ENCODE measurements around the gene EPB41L4B. TPM values are rescaled to one million over a fixed set of nuclear protein-coding genes. Genes with fewer than 3 reads are reported as not detected.

Gene EPB41L4B
- total RNA-seq, 2 donors from 2014 or later: 41.9 to 122 TPM

DNA sequence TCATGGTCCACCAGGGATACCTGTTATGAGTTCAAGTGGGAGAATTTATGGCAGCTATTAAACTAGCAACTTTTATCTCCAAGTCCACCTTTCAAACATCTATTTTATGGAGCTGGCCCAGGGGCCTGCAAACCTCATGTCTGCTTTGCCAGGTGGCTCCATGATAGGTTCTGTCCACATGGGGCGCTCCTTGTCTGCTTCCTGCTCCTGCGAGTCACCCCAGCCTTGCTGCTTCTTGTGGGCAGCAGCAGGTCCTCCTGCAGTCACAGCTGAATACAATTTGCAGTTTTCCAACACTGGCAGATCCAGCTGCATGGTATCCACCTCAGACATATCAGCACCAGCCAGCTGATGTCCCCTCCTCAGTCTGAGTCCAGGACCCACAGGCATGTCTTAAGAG, 114.2 kb downstream of the EPB41L4B start:
- H3K36me3 ChIP-seq (replicated peaks in 1 of 2; ENCODE audit: insufficient read depth in 1 of 2, low read depth in 2 of 2): no peaks in the 10 kb centered on the region
- H3K27me3 ChIP-seq: no peaks in the 10 kb centered on the region
- no peaks in the 10 kb centered on the region for H3K9me3 ChIP-seq
- intact Hi-C loops (cut with DNase I): no loop called here
- H3K27ac ChIP-seq: no peak overlapping the region
- TF ChIP-seq POLR2A (IDR thresholded peaks at IDR 0.05): no peak
- TF ChIP-seq, protein P1, sequence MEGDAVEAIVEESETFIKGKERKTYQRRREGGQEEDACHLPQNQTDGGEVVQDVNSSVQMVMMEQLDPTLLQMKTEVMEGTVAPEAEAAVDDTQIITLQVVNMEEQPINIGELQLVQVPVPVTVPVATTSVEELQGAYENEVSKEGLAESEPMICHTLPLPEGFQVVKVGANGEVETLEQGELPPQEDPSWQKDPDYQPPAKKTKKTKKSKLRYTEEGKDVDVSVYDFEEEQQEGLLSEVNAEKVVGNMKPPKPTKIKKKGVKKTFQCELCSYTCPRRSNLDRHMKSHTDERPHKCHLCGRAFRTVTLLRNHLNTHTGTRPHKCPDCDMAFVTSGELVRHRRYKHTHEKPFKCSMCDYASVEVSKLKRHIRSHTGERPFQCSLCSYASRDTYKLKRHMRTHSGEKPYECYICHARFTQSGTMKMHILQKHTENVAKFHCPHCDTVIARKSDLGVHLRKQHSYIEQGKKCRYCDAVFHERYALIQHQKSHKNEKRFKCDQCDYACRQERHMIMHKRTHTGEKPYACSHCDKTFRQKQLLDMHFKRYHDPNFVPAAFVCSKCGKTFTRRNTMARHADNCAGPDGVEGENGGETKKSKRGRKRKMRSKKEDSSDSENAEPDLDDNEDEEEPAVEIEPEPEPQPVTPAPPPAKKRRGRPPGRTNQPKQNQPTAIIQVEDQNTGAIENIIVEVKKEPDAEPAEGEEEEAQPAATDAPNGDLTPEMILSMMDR (IDR thresholded peaks at IDR 0.05): no peak
- H3K4me3 ChIP-seq: no peak overlapping the region
- WGBS, 2 donors: 87 to 88% methylated on average over 2 of the region's 2 CpGs
- DNase-seq (no peak), ATAC-seq (no peak)
- peaks cover 3% of the 10 kb centered on the region for H3K4me1 ChIP-seq

- Histone ChIP-seq H3K4me3 (no peak overlapping the region), H3K27me3 (no peaks in the 10 kb centered on the region), H3K27ac (no peak overlapping the region), H3K4me1 (peaks cover 3% of the 10 kb centered on the region), H3K36me3 (replicated peaks in 1 of 2; ENCODE audit: insufficient read depth in 1 of 2, low read depth in 2 of 2) (no peaks in the 10 kb centered on the region), H3K9me3 (no peaks in the 10 kb centered on the region)
- DNase-seq (no peak), ATAC-seq (no peak)
- no peak for TF ChIP-seq POLR2A (IDR thresholded peaks at IDR 0.05)
- TF ChIP-seq, protein P1 (IDR thresholded peaks at IDR 0.05): peak in 1 of 7 experiments; percentile 6
- WGBS, 2 donors: 44 to 60% methylated on average over 1 of the region's 1 CpG
- intact Hi-C loops (cut with DNase I): no loop called here
Observed at GRCh38 chr9:109205526-109205925, 115.3 kb downstream of the EPB41L4B start.

DNA sequence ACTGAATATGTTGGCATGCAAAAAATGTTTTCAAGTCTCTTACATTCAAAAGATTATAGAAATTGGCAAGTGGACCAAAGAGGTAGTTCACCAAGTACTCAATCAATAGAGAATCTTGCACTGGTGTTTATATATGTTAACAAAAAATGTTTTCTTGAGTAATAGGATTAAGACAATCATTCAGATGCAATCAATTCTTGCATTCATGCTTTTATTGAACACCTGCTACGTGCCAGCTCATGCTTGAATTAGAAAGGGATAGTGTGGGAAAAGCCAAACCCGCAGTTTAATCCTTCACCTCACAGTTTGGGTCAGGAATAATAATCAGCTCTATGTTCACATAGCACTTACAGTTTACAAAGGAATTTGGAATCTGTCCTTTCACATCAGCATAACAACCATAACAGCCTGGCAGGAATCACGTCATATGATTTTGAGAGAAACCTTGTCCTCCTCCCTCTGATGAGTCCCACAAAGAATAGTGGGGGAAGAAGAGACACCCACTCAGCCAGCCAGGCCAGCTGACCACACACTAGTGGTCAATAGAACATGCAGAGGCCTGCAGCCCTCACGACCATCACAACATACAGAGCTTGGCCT, 117.0 kb downstream of the EPB41L4B start:
- Histone ChIP-seq H3K4me1 (peaks cover 3% of the 10 kb centered on the region), H3K4me3 (no peak overlapping the region), H3K27ac (no peak overlapping the region), H3K36me3 (replicated peaks in 1 of 2; ENCODE audit: insufficient read depth in 1 of 2, low read depth in 2 of 2) (no peaks in the 10 kb centered on the region), H3K9me3 (no peaks in the 10 kb centered on the region), H3K27me3 (no peaks in the 10 kb centered on the region)
- no peak for ATAC-seq
- no peak for TF ChIP-seq POLR2A (IDR thresholded peaks at IDR 0.05)
- TF ChIP-seq, protein P1 (IDR thresholded peaks at IDR 0.05): no peak
- intact Hi-C loops (cut with DNase I): no loop called here
- no peak for DNase-seq
- 63 to 72% methylated on average over 4 of the region's 4 CpGs for WGBS, 2 donors

DNA sequence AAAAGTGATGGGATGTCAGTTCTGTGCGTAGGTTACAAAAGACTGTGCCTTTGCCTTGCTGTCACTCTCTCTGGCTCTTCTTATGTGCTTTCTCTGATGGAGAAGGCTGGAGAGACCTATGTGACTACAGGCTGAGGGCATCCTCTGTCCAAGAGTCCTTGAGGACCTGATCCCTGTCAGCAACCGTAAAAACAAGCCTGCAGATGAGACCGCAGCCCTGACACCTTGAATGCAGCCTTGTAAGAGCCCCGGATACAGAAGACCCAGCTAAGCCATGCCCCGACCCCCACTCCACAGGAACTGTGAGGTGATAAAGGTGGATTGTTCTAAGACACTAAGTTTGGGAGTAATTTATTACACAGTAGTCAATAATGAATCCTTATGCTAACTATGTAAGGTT, 121.2 kb downstream of the EPB41L4B start:
- no peaks in the 10 kb centered on the region for H3K4me1 ChIP-seq
- H3K27me3 ChIP-seq: no peaks in the 10 kb centered on the region
- no peak overlapping the region for H3K27ac ChIP-seq
- H3K36me3 ChIP-seq (replicated peaks in 1 of 2; ENCODE audit: insufficient read depth in 1 of 2, low read depth in 2 of 2): no peaks in the 10 kb centered on the region
- TF ChIP-seq, protein P1 (IDR thresholded peaks at IDR 0.05): no peak
- TF ChIP-seq POLR2A (IDR thresholded peaks at IDR 0.05): no peak
- intact Hi-C loops (cut with DNase I): no loop called here
- no peak for ATAC-seq
- no peak for DNase-seq
- H3K9me3 ChIP-seq: no peaks in the 10 kb centered on the region
- H3K4me3 ChIP-seq: no peak overlapping the region
- WGBS, 2 donors: 81 to 83% methylated on average over 4 to 5 of the region's 5 CpGs

GRCh38 chr9:109198736-109199382, 122.0 kb downstream of the EPB41L4B start:
- H3K36me3 ChIP-seq (replicated peaks in 1 of 2; ENCODE audit: insufficient read depth in 1 of 2, low read depth in 2 of 2): no peaks in the 10 kb centered on the region
- ATAC-seq (no peak), DNase-seq (no peak)
- H3K4me3 ChIP-seq: no peak overlapping the region
- TF ChIP-seq, protein P1 (IDR thresholded peaks at IDR 0.05): no peak
- TF ChIP-seq POLR2A (IDR thresholded peaks at IDR 0.05): no peak
- intact Hi-C loops (cut with DNase I): no loop called here
- no peaks in the 10 kb centered on the region for H3K27me3 ChIP-seq
- H3K4me1 ChIP-seq: no peaks in the 10 kb centered on the region
- 54 to 55% methylated on average over 6 of the region's 6 CpGs for WGBS, 2 donors
- H3K9me3 ChIP-seq: no peaks in the 10 kb centered on the region
- no peak overlapping the region for H3K27ac ChIP-seq

Measured in body of pancreas (tissue), 4 donors.